Natural killer cell treated with Interleukin-12 subunit alpha and Interleukin-12 subunit beta and Interleukin-15 and Interleukin-18, amount 100 ng/mL, for 72 hours (primary cell): Measurements from ENCODE around the gene CRELD2. TPM values are rescaled to one million over a fixed set of nuclear protein-coding genes. Genes with fewer than 3 reads are reported as not detected.

Source experiments
- ATAC-seq, 2 donors: fragments of 150-1000 bp; cut with Tn5 transposase in 1 of 2; sonication (Bioruptor Pico), chemical (Tn5 transposase) in 1 of 2; 2 replicates each; pipeline ENCODE4 v1.10.0; 2021
- DNase-seq: peaks from one replicate; pipeline ENCODE4 v3.0.0; 2022; ENCODE audit warnings: low spot score
- H3K27ac Mint-ChIP-seq, 2 donors: 1 replicate in 1 of 2; 2 replicates in 1 of 2; pipeline ENCODE4 v1.8.0; 2022; ENCODE audit warnings: mixed read lengths in 2 of 2, mild to moderate bottlenecking in 1 of 2, moderate library complexity in 1 of 2
- H3K27me3 Mint-ChIP-seq, 2 donors: 1 replicate in 1 of 2; 2 replicates in 1 of 2; pipeline ENCODE4 v1.8.0; 2022; ENCODE audit warnings: mixed read lengths in 2 of 2
- H3K36me3 Mint-ChIP-seq: one replicate; pipeline ENCODE4 v1.8.0; 2022; ENCODE audit warnings: mixed read lengths
- H3K4me1 Mint-ChIP-seq, 2 donors: 1 replicate in 1 of 2; 2 replicates in 1 of 2; pipeline ENCODE4 v1.8.0; 2022; ENCODE audit warnings: low read depth in 2 of 2, mixed read lengths in 2 of 2, mild to moderate bottlenecking in 1 of 2
- H3K4me3 Mint-ChIP-seq: one replicate; pipeline ENCODE4 v1.8.0; 2022; ENCODE audit warnings: mixed read lengths
- H3K9me3 Mint-ChIP-seq: 2 replicates; pipeline ENCODE4 v1.8.0; 2022; ENCODE audit warnings: mixed read lengths
- total RNA-seq, 2 donors: library from RNA; stranded (reverse); gene quantifications; one replicate each; pipeline ENCODE4 v1.2.3, GENCODE V29; 2022

The CRELD2 gene
- total RNA-seq, 2 donors from 2014 or later = 59.5 to 75.7 TPM

DNA sequence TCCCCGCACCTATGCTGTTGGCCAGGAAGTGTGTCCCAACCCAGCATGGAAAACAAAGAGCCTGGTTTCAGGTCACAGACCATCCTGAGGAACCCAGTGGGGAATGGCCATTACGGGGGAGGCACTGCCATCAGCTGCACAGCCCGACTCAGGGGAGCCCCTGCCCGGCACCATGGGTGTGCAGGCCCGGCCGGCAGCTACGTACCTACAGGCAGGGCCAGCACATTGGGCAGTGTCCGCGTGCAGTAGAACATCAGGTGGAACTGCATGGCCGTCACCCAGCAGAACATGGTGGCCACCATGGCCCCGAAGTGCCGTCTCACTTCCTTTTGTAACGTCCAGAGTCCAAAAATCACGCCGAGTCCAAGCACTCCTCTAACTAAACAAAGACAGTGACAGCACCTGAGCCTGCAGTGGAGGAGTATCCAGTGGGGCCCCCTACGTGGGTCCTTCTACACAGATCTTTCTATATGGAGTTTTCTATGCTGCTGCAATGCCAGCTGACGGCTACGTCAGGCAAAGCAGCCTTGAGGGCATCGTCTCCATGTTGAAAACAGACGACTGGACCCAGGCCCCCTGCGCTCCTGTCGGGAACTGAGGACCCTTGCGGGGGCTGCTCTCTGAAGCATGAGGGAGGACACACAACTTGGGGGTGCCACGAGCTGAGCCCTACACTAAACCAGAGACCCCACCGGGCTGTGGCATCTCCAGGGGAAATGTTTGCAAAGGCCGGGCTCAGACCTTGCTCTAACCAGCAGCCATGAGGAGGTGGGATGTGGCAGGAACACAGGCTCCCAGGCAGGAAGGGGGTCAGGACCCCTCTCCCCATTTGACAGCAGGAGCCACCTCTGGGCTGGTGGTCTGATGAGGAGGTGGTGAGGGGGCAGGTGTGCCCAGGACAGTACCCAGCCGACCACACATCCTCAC, 7.9 kb upstream of the CRELD2 start:
- Mint-ChIP-seq H3K4me3 (no peak overlapping the region), H3K4me1 (peaks cover 0 to 8% of the 10 kb centered on the region in 2 donors), H3K27me3 (no peaks in the 10 kb centered on the region), H3K9me3 (no peaks in the 10 kb centered on the region), H3K27ac (no peak overlapping the region), H3K36me3 (no peaks in the 10 kb centered on the region)
- ATAC-seq (no peak), DNase-seq (no peak)

DNA sequence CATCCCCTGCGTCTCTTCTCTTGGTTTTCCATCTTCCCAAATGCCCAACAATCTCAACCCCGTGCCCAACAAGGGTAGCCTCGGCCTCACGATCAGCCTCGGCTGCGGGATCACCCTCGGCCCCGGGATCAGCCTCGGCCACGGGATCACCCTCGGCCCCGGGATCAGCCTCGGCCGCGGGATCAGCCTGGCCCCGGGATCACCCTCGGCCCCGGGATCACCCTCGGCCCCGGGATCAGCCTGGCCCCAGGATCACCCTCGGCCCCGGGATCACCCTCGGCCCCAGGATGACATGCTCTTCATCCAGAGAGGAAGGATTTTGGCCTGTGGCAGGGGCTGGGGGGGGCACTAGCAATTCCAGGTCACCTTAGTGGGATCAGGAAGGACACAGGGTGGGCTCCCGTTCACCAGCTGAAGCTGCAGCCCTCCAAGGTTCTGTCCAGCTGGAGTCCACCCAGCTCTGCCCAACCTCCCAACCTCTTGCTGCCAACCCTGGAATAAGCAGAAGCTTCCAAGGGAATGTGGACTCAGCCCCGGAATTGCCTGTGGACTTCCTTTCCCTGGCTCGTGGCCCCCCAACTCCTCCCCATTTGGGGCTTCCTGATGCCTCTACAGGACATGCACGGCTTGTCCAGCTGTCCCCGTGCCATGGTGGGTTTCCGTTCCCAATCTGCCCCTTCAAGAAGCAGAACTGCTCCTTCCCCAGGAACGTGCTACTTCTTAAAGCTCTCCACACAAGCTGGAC, 6.4 kb upstream of the CRELD2 start:
- Mint-ChIP-seq H3K4me3 (no peak overlapping the region), H3K27ac (no peak overlapping the region), H3K27me3 (no peaks in the 10 kb centered on the region), H3K36me3 (no peaks in the 10 kb centered on the region), H3K9me3 (no peaks in the 10 kb centered on the region), H3K4me1 (peaks cover 0 to 7% of the 10 kb centered on the region in 2 donors)
- ATAC-seq = no peak
- DNase-seq = no peak

DNA sequence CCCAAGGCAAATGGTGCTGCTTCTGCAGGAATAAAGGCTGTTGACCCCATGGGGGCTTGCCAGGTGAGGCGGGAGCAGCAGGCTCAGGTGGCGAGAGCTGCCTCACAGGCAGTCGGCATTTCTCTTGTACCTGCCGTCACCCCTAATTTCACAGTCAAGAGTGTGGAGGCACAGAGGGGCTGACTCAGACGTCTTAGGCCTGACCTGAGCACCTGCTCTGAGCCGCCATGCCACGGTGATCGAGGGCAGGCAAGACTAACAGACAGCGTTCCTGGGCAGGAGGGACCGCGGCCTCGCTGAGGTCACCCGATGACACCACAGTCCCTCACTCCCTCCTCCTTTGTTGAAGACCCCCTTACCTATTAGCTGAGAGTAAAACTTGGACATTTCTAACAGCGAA, 5.4 kb upstream of the CRELD2 start:
- Mint-ChIP-seq H3K9me3 (no peaks in the 10 kb centered on the region), H3K4me3 (no peak overlapping the region), H3K27ac (no peak overlapping the region), H3K27me3 (no peaks in the 10 kb centered on the region), H3K36me3 (no peaks in the 10 kb centered on the region), H3K4me1 (no peaks in the 10 kb centered on the region)
- ATAC-seq = no peak
- DNase-seq = no peak

DNA sequence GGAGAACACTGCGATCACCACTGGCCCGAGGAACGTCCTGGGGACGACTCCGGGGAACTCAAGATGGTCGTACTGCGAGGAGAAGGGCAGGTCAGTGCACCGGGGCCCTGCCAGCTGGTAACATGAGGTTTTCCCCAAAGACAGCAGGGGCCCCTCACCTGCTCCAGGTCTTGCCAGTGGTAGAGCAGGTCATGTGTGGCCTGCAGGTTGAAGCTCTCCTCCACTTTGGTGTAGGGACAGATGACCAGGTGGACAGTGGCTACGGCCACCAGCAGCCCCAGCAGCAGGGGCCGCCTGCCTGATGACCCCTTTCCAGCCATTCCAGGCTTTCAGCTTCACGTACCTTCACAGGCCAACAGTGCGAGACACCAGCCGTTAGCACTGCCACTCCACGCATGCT, 5.0 kb upstream of the CRELD2 start:
- Mint-ChIP-seq H3K27ac (no peak overlapping the region), H3K36me3 (no peaks in the 10 kb centered on the region), H3K9me3 (no peaks in the 10 kb centered on the region), H3K4me3 (no peak overlapping the region), H3K4me1 (no peaks in the 10 kb centered on the region), H3K27me3 (no peaks in the 10 kb centered on the region)
- DNase-seq (no peak), ATAC-seq (no peak)

DNA sequence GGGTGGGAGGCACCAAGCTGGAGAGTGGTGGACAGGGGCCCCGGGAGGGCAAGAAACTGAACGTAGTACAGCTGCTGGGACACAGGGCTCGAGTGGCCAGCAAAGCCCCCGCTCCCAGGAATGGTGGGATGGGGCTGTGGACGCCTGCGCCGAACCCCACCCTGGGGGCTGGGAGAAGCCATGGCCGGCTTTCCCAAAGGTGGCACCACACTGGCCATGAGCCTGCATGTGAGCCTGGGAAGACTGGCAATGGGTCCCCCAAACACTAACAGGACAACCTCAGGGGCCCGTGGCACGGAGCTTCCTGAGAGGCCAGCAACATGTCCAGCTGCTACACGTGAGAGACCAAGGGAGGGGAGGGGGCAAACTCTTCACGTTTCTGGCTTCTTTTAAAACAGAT, 4.2 kb upstream of the CRELD2 start:
- no peaks in the 10 kb centered on the region for H3K27me3 Mint-ChIP-seq
- no peak overlapping the region for H3K27ac Mint-ChIP-seq
- H3K4me1 Mint-ChIP-seq = no peaks in the 10 kb centered on the region
- H3K36me3 Mint-ChIP-seq = no peaks in the 10 kb centered on the region
- no peak overlapping the region for H3K4me3 Mint-ChIP-seq
- H3K9me3 Mint-ChIP-seq = no peaks in the 10 kb centered on the region
- DNase-seq = no peak
- no peak for ATAC-seq

DNA sequence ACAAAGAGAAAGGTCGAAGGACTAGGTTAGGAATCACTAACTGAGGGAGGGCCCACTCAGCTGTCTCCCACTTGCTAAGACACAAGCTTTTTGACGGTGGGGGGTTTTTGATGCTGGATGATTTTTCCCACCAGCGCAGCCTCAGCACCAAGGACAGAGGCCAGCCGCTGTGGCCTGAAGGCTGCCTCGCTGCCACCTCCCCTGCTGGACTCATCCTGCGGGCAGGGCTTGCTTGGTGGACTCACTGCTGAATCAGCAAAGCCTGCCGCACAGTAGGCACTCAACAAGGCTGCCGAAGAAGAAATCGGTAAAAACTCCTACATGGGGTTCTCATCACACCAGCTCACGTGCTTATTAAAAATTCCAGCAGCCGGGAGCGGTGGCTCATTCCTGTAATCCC, 2.8 kb upstream of the CRELD2 start:
- Mint-ChIP-seq H3K4me3 (no peak overlapping the region), H3K4me1 (peaks cover 10 to 11% of the 10 kb centered on the region in 2 donors), H3K27ac (no peak overlapping the region), H3K9me3 (no peaks in the 10 kb centered on the region), H3K27me3 (no peaks in the 10 kb centered on the region), H3K36me3 (no peaks in the 10 kb centered on the region)
- no peak for DNase-seq
- no peak for ATAC-seq

DNA sequence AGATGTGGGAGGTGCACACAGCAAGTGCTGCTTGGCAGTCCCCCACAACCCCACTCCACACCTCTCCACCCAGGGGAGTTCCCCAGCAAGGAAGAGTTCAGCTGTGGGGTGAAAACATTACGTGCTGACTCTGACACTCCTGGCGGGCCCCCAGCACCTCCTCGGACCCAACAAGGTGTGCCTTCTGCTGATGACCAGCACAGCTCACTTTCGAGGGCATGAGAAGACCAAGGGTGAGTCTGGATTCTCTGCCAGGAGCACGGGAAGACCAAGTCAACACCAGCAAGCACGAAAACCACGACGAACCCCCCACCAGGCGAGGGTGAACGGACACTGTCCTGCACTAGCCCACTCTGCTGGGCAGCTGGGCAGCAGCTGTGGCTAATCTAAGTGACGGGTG, 1.6 kb upstream of the CRELD2 start:
- Mint-ChIP-seq H3K4me1 (peaks cover 10 to 11% of the 10 kb centered on the region in 2 donors), H3K27me3 (no peaks in the 10 kb centered on the region), H3K9me3 (no peaks in the 10 kb centered on the region), H3K27ac (peak overlapping the region in 1 of 2 donors; percentile 19), H3K4me3 (peak overlapping the region; percentile 79), H3K36me3 (no peaks in the 10 kb centered on the region)
- ATAC-seq (no peak), DNase-seq (no peak)

DNA sequence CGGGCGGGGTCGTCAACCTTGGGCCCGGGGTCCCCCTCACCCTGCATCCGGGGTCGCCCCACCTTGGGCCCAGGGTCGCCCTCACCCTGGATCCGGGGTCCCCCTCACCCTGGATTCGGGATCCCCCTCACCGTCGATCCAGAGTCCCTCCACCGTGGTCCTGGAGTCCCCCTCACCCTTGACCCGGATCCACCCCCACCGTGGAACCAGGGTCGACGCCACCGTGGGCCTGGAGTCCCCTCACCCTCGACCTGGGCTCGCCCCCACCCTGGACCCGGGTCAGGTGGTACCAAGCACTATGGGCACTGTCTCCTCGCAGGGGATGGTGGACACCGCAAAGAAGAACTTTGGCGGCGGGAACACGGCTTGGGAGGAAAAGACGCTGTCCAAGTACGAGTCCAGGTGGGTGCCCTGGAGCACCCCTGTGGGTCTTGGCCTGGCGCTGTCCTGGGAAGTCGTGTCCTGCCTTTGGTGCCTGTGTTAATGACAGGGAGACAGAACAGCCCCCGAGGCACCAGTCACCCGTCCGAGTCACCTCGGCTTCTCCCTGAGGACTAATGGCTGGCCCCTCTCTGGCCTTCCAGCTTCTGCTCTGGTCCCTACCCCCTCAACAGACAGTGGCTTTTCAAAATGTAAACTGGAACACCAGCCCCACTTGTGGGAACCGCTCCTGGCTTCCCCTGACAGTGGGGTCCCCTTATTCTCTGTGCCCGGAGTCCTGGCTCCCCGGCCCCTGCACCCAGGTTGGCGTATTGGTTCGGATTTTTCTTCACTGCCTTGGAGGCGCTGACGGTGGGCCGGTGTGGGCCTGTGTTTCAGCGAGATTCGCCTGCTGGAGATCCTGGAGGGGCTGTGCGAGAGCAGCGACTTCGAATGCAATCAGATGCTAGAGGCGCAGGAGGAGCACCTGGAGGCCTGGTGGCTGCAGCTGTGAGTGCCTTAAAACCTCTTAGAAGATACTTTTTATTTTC, 762 bp downstream of the CRELD2 start:
- DNase-seq = no peak
- Mint-ChIP-seq H3K36me3 (no peaks in the 10 kb centered on the region), H3K27ac (peak overlapping the region; percentile 47 to 66), H3K9me3 (no peaks in the 10 kb centered on the region), H3K27me3 (no peaks in the 10 kb centered on the region), H3K4me1 (peaks cover 10 to 11% of the 10 kb centered on the region in 2 donors), H3K4me3 (peak overlapping the region; percentile 79)
- ATAC-seq = no peak

DNA sequence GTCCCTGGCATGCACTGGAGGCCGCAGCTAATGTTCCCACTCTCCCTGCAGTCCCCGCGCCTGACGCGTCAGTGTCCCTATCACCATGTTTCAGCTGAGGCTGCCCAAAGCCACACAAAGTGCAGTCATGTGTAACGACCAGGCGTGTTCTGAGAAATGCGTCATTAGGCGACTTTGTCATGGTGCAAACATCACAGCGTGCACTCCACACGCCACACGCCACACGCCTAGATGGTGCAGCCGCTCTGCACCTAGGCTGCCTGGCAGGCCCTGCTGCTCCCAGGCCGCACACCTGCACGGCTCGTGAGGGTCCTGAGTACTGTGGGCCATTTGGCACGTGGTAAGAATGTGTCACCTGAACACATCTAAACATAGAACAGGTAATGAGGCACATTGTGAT, 2.4 kb downstream of the CRELD2 start:
- Mint-ChIP-seq H3K4me1 (peaks cover 18 to 20% of the 10 kb centered on the region in 2 donors), H3K27ac (no peak overlapping the region), H3K36me3 (no peaks in the 10 kb centered on the region), H3K4me3 (no peak overlapping the region), H3K27me3 (no peaks in the 10 kb centered on the region), H3K9me3 (no peaks in the 10 kb centered on the region)
- ATAC-seq (no peak), DNase-seq (no peak)

DNA sequence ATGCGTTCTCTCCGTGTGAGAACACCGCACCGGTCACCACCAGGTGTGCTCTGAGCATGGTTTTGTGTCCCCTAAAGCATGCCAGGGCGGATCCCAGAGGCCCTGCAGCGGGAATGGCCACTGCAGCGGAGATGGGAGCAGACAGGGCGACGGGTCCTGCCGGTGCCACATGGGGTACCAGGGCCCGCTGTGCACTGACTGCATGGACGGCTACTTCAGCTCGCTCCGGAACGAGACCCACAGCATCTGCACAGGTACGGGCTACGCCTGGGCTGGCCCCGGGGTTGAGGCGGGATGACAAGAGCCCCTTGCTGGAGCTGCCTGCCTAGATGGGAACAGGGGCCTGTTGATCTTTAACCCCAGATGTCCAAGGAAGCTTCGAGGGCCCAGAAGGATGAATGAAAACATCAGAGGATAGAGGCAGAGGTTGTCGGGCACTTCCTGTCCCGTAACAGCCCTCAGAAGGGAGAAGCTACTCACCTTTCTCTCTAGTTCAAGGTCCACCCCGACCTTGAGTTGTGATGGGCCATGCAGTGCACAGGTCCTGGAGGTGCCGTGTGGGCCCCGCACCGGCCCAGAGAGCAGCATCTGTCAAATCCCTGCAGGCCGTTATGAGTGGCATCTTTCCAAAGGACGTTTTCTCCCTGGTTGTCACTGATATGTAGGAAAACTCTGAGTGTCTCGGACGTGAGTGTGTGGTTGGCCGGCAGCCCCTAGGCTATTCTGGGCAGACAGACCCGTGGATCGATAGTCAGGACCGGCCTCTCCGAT, 3.3 kb downstream of the CRELD2 start:
- Mint-ChIP-seq H3K36me3 (no peaks in the 10 kb centered on the region), H3K9me3 (no peaks in the 10 kb centered on the region), H3K4me1 (peaks cover 22 to 24% of the 10 kb centered on the region in 2 donors), H3K27me3 (no peaks in the 10 kb centered on the region), H3K27ac (no peak overlapping the region), H3K4me3 (no peak overlapping the region)
- ATAC-seq (no peak), DNase-seq (no peak)

DNA sequence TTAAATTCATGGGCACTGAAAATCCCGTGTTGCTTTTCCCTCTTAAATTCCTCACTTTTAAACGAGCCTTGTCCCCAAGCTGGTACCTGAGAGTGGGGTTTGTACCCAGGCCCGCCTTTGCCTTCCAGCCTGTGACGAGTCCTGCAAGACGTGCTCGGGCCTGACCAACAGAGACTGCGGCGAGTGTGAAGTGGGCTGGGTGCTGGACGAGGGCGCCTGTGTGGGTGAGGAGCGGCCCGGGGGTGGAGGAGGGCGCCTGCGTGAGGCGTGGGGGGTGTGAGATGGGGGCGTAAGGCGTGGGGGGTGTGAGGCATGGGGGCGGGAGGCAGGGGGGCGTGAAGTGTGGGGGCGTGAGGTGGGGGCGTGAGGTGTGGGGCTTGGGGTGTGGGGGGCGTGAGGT, 4.0 kb downstream of the CRELD2 start:
- H3K27ac Mint-ChIP-seq = no peak overlapping the region
- ATAC-seq (no peak), DNase-seq (no peak)
- peaks cover 22 to 24% of the 10 kb centered on the region in 2 donors for H3K4me1 Mint-ChIP-seq
- no peaks in the 10 kb centered on the region for H3K9me3 Mint-ChIP-seq
- no peaks in the 10 kb centered on the region for H3K27me3 Mint-ChIP-seq
- peak overlapping the region; percentile 20 for H3K4me3 Mint-ChIP-seq
- no peaks in the 10 kb centered on the region for H3K36me3 Mint-ChIP-seq

DNA sequence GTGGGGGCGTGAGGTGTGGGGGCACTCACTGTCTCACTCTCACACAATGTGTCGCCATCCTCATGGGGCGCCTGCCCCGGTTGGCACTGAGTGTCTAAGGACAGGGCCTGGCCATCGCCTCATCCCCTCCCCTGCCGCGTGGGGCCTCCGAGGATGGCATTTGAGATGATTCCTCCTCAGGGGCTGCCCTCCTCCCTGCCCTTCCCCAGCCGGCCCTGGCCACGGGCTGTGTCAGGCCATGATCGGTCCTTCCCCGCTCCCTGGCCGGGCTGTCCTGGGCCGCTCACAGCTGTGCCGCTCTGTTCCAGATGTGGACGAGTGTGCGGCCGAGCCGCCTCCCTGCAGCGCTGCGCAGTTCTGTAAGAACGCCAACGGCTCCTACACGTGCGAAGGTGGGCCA, 4.5 kb downstream of the CRELD2 start:
- Mint-ChIP-seq H3K36me3 (no peaks in the 10 kb centered on the region), H3K4me3 (no peak overlapping the region), H3K27ac (no peak overlapping the region), H3K9me3 (no peaks in the 10 kb centered on the region), H3K4me1 (peaks cover 22 to 24% of the 10 kb centered on the region in 2 donors), H3K27me3 (no peaks in the 10 kb centered on the region)
- no peak for DNase-seq
- ATAC-seq = no peak

DNA sequence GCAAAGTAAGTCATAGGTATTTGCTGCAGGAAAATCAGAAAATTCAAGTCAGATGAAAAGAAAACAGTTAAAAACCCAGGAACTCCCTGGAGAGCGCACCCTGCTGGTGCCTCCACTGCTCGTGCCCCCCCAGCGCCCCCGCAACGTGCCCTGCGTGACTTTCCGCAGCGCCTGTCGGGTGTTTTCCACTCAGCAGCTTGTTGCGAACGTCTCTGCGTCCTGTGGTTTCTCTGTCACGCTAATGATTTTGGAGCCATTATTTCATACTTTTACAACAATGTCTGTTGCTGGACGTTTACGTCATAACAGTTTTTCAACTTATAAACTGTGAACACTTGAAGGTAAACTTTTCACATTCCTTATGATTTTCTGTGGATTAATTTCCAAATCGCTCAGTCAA, 5.0 kb downstream of the CRELD2 start:
- Mint-ChIP-seq H3K4me3 (no peak overlapping the region), H3K27me3 (no peaks in the 10 kb centered on the region), H3K36me3 (no peaks in the 10 kb centered on the region), H3K4me1 (peaks cover 22 to 24% of the 10 kb centered on the region in 2 donors), H3K27ac (no peak overlapping the region), H3K9me3 (no peaks in the 10 kb centered on the region)
- ATAC-seq (no peak), DNase-seq (no peak)
